Activated T-cell treated with anti-CD3 and anti-CD28 coated beads for 24 hours (primary cell): Measurements from ENCODE around the gene TTYH2.
"Not testable (repeated sequence)": the region's sequence is repeated elsewhere in the genome, so short reads cannot be mapped to it uniquely, and the experiment has no call there.

Experiments
- DNase-seq: peaks from one replicate; pipeline ENCODE4 v3.0.0-alpha.2; 2020; ENCODE audit warnings: low read depth

Gene TTYH2

GRCh38 chr17:74267054-74267453, 53.7 kb downstream of the TTYH2 start:
- DNase-seq = not testable (repeated sequence)

- DNase-seq = no peak
Observed at GRCh38 chr17:74267579-74267978, 54.2 kb downstream of the TTYH2 start.

GRCh38 chr17:74267987-74268499, 54.7 kb downstream of the TTYH2 start:
- DNase-seq = no peak

GRCh38 chr17:74268558-74268957, 55.2 kb downstream of the TTYH2 start:
- no peak for DNase-seq

- no peak for DNase-seq
Observed at GRCh38 chr17:74270333-74270732, 57.0 kb downstream of the TTYH2 start.

- DNase-seq = no peak
Observed at GRCh38 chr17:74271281-74271680, 57.9 kb downstream of the TTYH2 start.

GRCh38 chr17:74271901-74272561, 58.7 kb downstream of the TTYH2 start:
- DNase-seq = no peak

- no peak for DNase-seq
Observed at GRCh38 chr17:74272731-74273201, 59.4 kb downstream of the TTYH2 start.

- no peak for DNase-seq
Observed at GRCh38 chr17:74274060-74274708, 60.8 kb downstream of the TTYH2 start, which contains the start of gene DNAI2. Gene DNAI2, plus strand, starts transcription at chr17:74274234. Its CDS starts 7,584 bp downstream, at chr17:74281818.

GRCh38 chr17:74274709-74275340, 61.5 kb downstream of the TTYH2 start:
- no peak for DNase-seq

- DNase-seq = no peak
Observed at GRCh38 chr17:74276051-74276476, 62.7 kb downstream of the TTYH2 start.

GRCh38 chr17:74276541-74277009, 63.2 kb downstream of the TTYH2 start:
- DNase-seq = no peak

GRCh38 chr17:74277935-74278334, 64.6 kb downstream of the TTYH2 start:
- DNase-seq = no peak

- not testable (repeated sequence) for DNase-seq
Observed at GRCh38 chr17:74279617-74280016, 66.2 kb downstream of the TTYH2 start.

- peak; percentile 38 for DNase-seq
Observed at GRCh38 chr17:74280093-74280513, 66.7 kb downstream of the TTYH2 start.

- no peak for DNase-seq
Observed at GRCh38 chr17:74281799-74282198, 68.4 kb downstream of the TTYH2 start.

- DNase-seq = not testable (repeated sequence)
Observed at GRCh38 chr17:74282274-74282586, 68.9 kb downstream of the TTYH2 start.

- peak; percentile 31 for DNase-seq
Observed at GRCh38 chr17:74282587-74283370, 69.4 kb downstream of the TTYH2 start.

- DNase-seq = no peak
Observed at GRCh38 chr17:74283371-74283673, 70.0 kb downstream of the TTYH2 start.

- DNase-seq = no peak
Observed at GRCh38 chr17:74287031-74287602, 73.7 kb downstream of the TTYH2 start.

GRCh38 chr17:74288785-74289184, 75.4 kb downstream of the TTYH2 start:
- DNase-seq = no peak

GRCh38 chr17:74289688-74290087, 76.3 kb downstream of the TTYH2 start:
- no peak for DNase-seq
